Measurements from ENCODE around the gene IL1RN.

IL1RN gene

GRCh38 chr2:113158884-113159553, 31.6 kb downstream of the IL1RN start:
- intact Hi-C loops (cut with micrococcal nuclease) = no loop called here
- H3K4me3 Mint-ChIP-seq = no peak overlapping the region
- H3K27ac Mint-ChIP-seq = no peak overlapping the region

GRCh38 chr2:113160248-113160647, 32.9 kb downstream of the IL1RN start:
- Mint-ChIP-seq H3K36me3 (ENCODE audit: low read depth) (no peaks in the 10 kb centered on the region), H3K27ac (no peak overlapping the region), H3K9me3 (no peaks in the 10 kb centered on the region), H3K27me3 (peaks cover 22% of the 10 kb centered on the region), H3K4me1 (ENCODE audit: low read depth) (peaks cover 15% of the 10 kb centered on the region), H3K4me3 (no peak overlapping the region)
- intact Hi-C loops (cut with micrococcal nuclease) = no loop called here

More at GRCh38 chr2:113158884-113159553, 31.6 kb downstream of the IL1RN start:
- Mint-ChIP-seq H3K27me3 (peaks cover 22% of the 10 kb centered on the region), H3K36me3 (ENCODE audit: low read depth) (no peaks in the 10 kb centered on the region), H3K4me1 (ENCODE audit: low read depth) (peaks cover 10% of the 10 kb centered on the region), H3K9me3 (no peaks in the 10 kb centered on the region)

GRCh38 chr2:113160962-113161361, 33.6 kb downstream of the IL1RN start:
- no peak overlapping the region for H3K4me3 Mint-ChIP-seq
- no peaks in the 10 kb centered on the region for H3K36me3 Mint-ChIP-seq (ENCODE audit: low read depth)
- H3K9me3 Mint-ChIP-seq = no peaks in the 10 kb centered on the region
- H3K4me1 Mint-ChIP-seq (ENCODE audit: low read depth) = peaks cover 15% of the 10 kb centered on the region
- peaks cover 19% of the 10 kb centered on the region for H3K27me3 Mint-ChIP-seq
- intact Hi-C loops (cut with micrococcal nuclease) = no loop called here
- no peak overlapping the region for H3K27ac Mint-ChIP-seq

GRCh38 chr2:113162173-113162572, 34.8 kb downstream of the IL1RN start:
- intact Hi-C loops (cut with micrococcal nuclease) = no loop called here
- peaks cover 21% of the 10 kb centered on the region for H3K4me1 Mint-ChIP-seq (ENCODE audit: low read depth)
- no peak overlapping the region for H3K4me3 Mint-ChIP-seq

GRCh38 chr2:113162869-113163268, 35.5 kb downstream of the IL1RN start:
- Mint-ChIP-seq H3K9me3 (no peaks in the 10 kb centered on the region), H3K36me3 (ENCODE audit: low read depth) (no peaks in the 10 kb centered on the region), H3K27me3 (peaks cover 7% of the 10 kb centered on the region), H3K27ac (no peak overlapping the region), H3K4me3 (no peak overlapping the region), H3K4me1 (ENCODE audit: low read depth) (peaks cover 21% of the 10 kb centered on the region)
- intact Hi-C loops (cut with micrococcal nuclease) = no loop called here

More at GRCh38 chr2:113162173-113162572, 34.8 kb downstream of the IL1RN start:
- Mint-ChIP-seq H3K36me3 (ENCODE audit: low read depth) (no peaks in the 10 kb centered on the region), H3K27me3 (peaks cover 12% of the 10 kb centered on the region), H3K9me3 (no peaks in the 10 kb centered on the region), H3K27ac (no peak overlapping the region)

GRCh38 chr2:113164215-113164929, 37.0 kb downstream of the IL1RN start:
- no peak overlapping the region for H3K27ac Mint-ChIP-seq
- peaks cover 31% of the 10 kb centered on the region for H3K4me1 Mint-ChIP-seq (ENCODE audit: low read depth)
- H3K36me3 Mint-ChIP-seq (ENCODE audit: low read depth) = no peaks in the 10 kb centered on the region
- H3K27me3 Mint-ChIP-seq = no peaks in the 10 kb centered on the region
- no peaks in the 10 kb centered on the region for H3K9me3 Mint-ChIP-seq
- no peak overlapping the region for H3K4me3 Mint-ChIP-seq
- intact Hi-C loops (cut with micrococcal nuclease) = no loop called here

- H3K36me3 Mint-ChIP-seq (ENCODE audit: low read depth) = no peaks in the 10 kb centered on the region
- H3K9me3 Mint-ChIP-seq = no peaks in the 10 kb centered on the region
- no peaks in the 10 kb centered on the region for H3K27me3 Mint-ChIP-seq
- intact Hi-C loops (cut with micrococcal nuclease) = no loop called here
- peaks cover 37% of the 10 kb centered on the region for H3K4me1 Mint-ChIP-seq (ENCODE audit: low read depth)
- H3K4me3 Mint-ChIP-seq = no peak overlapping the region
- H3K27ac Mint-ChIP-seq = no peak overlapping the region
Observed at GRCh38 chr2:113164930-113165585, 37.7 kb downstream of the IL1RN start.

- peaks cover 37% of the 10 kb centered on the region for H3K4me1 Mint-ChIP-seq (ENCODE audit: low read depth)
- no peak overlapping the region for H3K4me3 Mint-ChIP-seq
- no peaks in the 10 kb centered on the region for H3K9me3 Mint-ChIP-seq
- no peak overlapping the region for H3K27ac Mint-ChIP-seq
- H3K27me3 Mint-ChIP-seq = no peaks in the 10 kb centered on the region
- no peaks in the 10 kb centered on the region for H3K36me3 Mint-ChIP-seq (ENCODE audit: low read depth)
- intact Hi-C loops (cut with micrococcal nuclease) = no loop called here
Observed at GRCh38 chr2:113166187-113166645, 38.8 kb downstream of the IL1RN start.

GRCh38 chr2:113167115-113167932, 39.9 kb downstream of the IL1RN start:
- peak overlapping the region; percentile 74 for H3K27ac Mint-ChIP-seq
- intact Hi-C loops (cut with micrococcal nuclease) = no loop called here
- no peaks in the 10 kb centered on the region for H3K9me3 Mint-ChIP-seq
- no peaks in the 10 kb centered on the region for H3K27me3 Mint-ChIP-seq
- H3K4me1 Mint-ChIP-seq (ENCODE audit: low read depth) = peaks cover 37% of the 10 kb centered on the region
- H3K36me3 Mint-ChIP-seq (ENCODE audit: low read depth) = no peaks in the 10 kb centered on the region
- H3K4me3 Mint-ChIP-seq = no peak overlapping the region

GRCh38 chr2:113167962-113168340, 40.6 kb downstream of the IL1RN start:
- peak overlapping the region; percentile 74 for H3K27ac Mint-ChIP-seq
- H3K9me3 Mint-ChIP-seq = no peaks in the 10 kb centered on the region
- H3K36me3 Mint-ChIP-seq (ENCODE audit: low read depth) = no peaks in the 10 kb centered on the region
- H3K4me3 Mint-ChIP-seq = no peak overlapping the region
- H3K27me3 Mint-ChIP-seq = no peaks in the 10 kb centered on the region
- intact Hi-C loops (cut with micrococcal nuclease) = no loop called here
- H3K4me1 Mint-ChIP-seq (ENCODE audit: low read depth) = peaks cover 43% of the 10 kb centered on the region

GRCh38 chr2:113169002-113169530, 41.7 kb downstream of the IL1RN start:
- Mint-ChIP-seq H3K36me3 (ENCODE audit: low read depth) (peaks cover 4% of the 10 kb centered on the region), H3K4me1 (ENCODE audit: low read depth) (peaks cover 52% of the 10 kb centered on the region), H3K27ac (peak overlapping the region; percentile 74), H3K4me3 (no peak overlapping the region), H3K9me3 (no peaks in the 10 kb centered on the region), H3K27me3 (no peaks in the 10 kb centered on the region)
- intact Hi-C loops (cut with micrococcal nuclease) = no loop called here

GRCh38 chr2:113169586-113169985, 42.2 kb downstream of the IL1RN start:
- H3K36me3 Mint-ChIP-seq (ENCODE audit: low read depth) = peaks cover 8% of the 10 kb centered on the region
- H3K4me3 Mint-ChIP-seq = no peak overlapping the region
- no peaks in the 10 kb centered on the region for H3K9me3 Mint-ChIP-seq
- peak overlapping the region; percentile 1 for H3K27ac Mint-ChIP-seq
- intact Hi-C loops (cut with micrococcal nuclease) = no loop called here
- peaks cover 53% of the 10 kb centered on the region for H3K4me1 Mint-ChIP-seq (ENCODE audit: low read depth)
- no peaks in the 10 kb centered on the region for H3K27me3 Mint-ChIP-seq

- H3K9me3 Mint-ChIP-seq = no peaks in the 10 kb centered on the region
- peak overlapping the region; percentile 53 for H3K27ac Mint-ChIP-seq
- intact Hi-C loops (cut with micrococcal nuclease) = loop anchor here (5.0 kb wide), 1 partner anchor 34 kb away; no protein-coding TSS in a partner anchor
- H3K27me3 Mint-ChIP-seq = no peaks in the 10 kb centered on the region
- H3K4me3 Mint-ChIP-seq = no peak overlapping the region
- H3K4me1 Mint-ChIP-seq (ENCODE audit: low read depth) = peaks cover 66% of the 10 kb centered on the region
- H3K36me3 Mint-ChIP-seq (ENCODE audit: low read depth) = peaks cover 12% of the 10 kb centered on the region
Observed at GRCh38 chr2:113171334-113172075, 44.1 kb downstream of the IL1RN start.

Measured in dendritic cell treated with granulocyte-macrophage colony-stimulating factor and Interleukin-4, amounts not matched to agents 40 ng/mL and 50 ng/mL, for 4 days (primary cell).